Trophoblast cell (in vitro differentiated cells and primary cell): Measurements from ENCODE around the gene FRMPD4.
"Not testable (repeated sequence)": the region's sequence is repeated elsewhere in the genome, so short reads cannot be mapped to it uniquely, and the experiment has no call there.

Experiments
- DNase-seq, 2 donors: peaks; one replicate each; pipeline ENCODE4 v3.0.0-alpha.2; 2016
- H2AFZ ChIP-seq: 2 replicates; pipeline ENCODE4 v1.6.1; 2013; ENCODE audit warnings: low read length, moderate library complexity, mild to moderate bottlenecking; ENCODE audit not compliant: insufficient read depth, poor library complexity
- H2AK5ac ChIP-seq: 2 replicates; pipeline ENCODE4 v1.6.1; 2013; ENCODE audit warnings: mild to moderate bottlenecking, low read length
- H2BK120ac ChIP-seq: 2 replicates; pipeline ENCODE4 v1.6.1; 2013; ENCODE audit warnings: low read length, mild to moderate bottlenecking, moderate library complexity; ENCODE audit not compliant: insufficient read depth, poor library complexity
- H2BK12ac ChIP-seq: 2 replicates; pipeline ENCODE4 v1.6.1; 2013; ENCODE audit warnings: mild to moderate bottlenecking, low read length, moderate library complexity
- H2BK5ac ChIP-seq: 2 replicates; pipeline ENCODE4 v1.6.1; 2013; ENCODE audit warnings: low read length, low read depth, moderate library complexity, mild to moderate bottlenecking; ENCODE audit not compliant: poor library complexity
- H3K14ac ChIP-seq: 2 replicates; pipeline ENCODE4 v1.6.1; 2013; ENCODE audit warnings: mild to moderate bottlenecking, low read length
- H3K18ac ChIP-seq: 2 replicates; pipeline ENCODE4 v1.6.1; 2013; ENCODE audit warnings: mild to moderate bottlenecking, low read length
- H3K23ac ChIP-seq: 2 replicates; pipeline ENCODE4 v1.6.1; 2013; ENCODE audit warnings: low read length
- H3K27ac ChIP-seq: 2 replicates; pipeline ENCODE4 v1.5.1; 2013; ENCODE audit warnings: low read depth, mild to moderate bottlenecking, inconsistent platforms, low read length, moderate library complexity
- H3K27me3 ChIP-seq: 2 replicates; pipeline ENCODE4 v1.6.1; 2013; ENCODE audit warnings: inconsistent platforms, mild to moderate bottlenecking, low read length, moderate library complexity; ENCODE audit not compliant: insufficient read depth
- H3K36me3 ChIP-seq, 2 experiments: 1 replicate in 1 of 2; 2 replicates in 1 of 2; pipeline ENCODE4 v1.6.1; 2013; ENCODE audit warnings: low read length in 2 of 2, mild to moderate bottlenecking in 2 of 2, moderate library complexity in 1 of 2; ENCODE audit not compliant: insufficient read depth in 2 of 2, control insufficient read depth in 1 of 2
- H3K4ac ChIP-seq: 2 replicates; pipeline ENCODE4 v1.6.1; 2013; ENCODE audit warnings: low read depth, mild to moderate bottlenecking, low read length, moderate library complexity
- H3K4me1 ChIP-seq, 2 experiments: 1 replicate in 1 of 2; 2 replicates in 1 of 2; pipeline ENCODE4 v1.6.1; 2013; ENCODE audit warnings: low read length in 2 of 2, mild to moderate bottlenecking in 2 of 2, moderate library complexity in 1 of 2; ENCODE audit not compliant: insufficient read depth in 2 of 2, control insufficient read depth in 1 of 2
- H3K4me2 ChIP-seq: 2 replicates; pipeline ENCODE4 v1.6.1; 2013; ENCODE audit warnings: inconsistent platforms, mild to moderate bottlenecking, low read length, moderate library complexity
- H3K4me3 ChIP-seq: 2 replicates; pipeline ENCODE4 v1.5.1; 2013; ENCODE audit warnings: mild to moderate bottlenecking, low read depth, low read length, inconsistent platforms
- H3K79me1 ChIP-seq: one replicate; pipeline ENCODE4 v1.6.1; 2013; ENCODE audit warnings: low read length
- H3K79me2 ChIP-seq: 2 replicates; pipeline ENCODE4 v1.6.1; 2013; ENCODE audit warnings: low read length, mild to moderate bottlenecking; ENCODE audit not compliant: control insufficient read depth, insufficient read depth, poor library complexity
- H3K9ac ChIP-seq: 2 replicates; pipeline ENCODE4 v1.6.1; 2013; ENCODE audit warnings: mild to moderate bottlenecking, low read length
- H3K9me3 ChIP-seq: 2 replicates; pipeline ENCODE4 v1.6.1; 2013; ENCODE audit warnings: low read depth, mild to moderate bottlenecking, control low read depth, inconsistent platforms, low read length; ENCODE audit not compliant: insufficient read depth
- H4K12ac ChIP-seq: 2 replicates; pipeline ENCODE4 v1.6.1; 2013; ENCODE audit warnings: low read depth, mild to moderate bottlenecking, low read length, moderate library complexity
- H4K8ac ChIP-seq: 2 replicates; pipeline ENCODE4 v1.6.1; 2013; ENCODE audit warnings: low read depth, mild to moderate bottlenecking, low read length, moderate library complexity
- H4K91ac ChIP-seq: one replicate; pipeline ENCODE4 v1.6.1; 2013; ENCODE audit warnings: low read depth, mild to moderate bottlenecking, low read length, moderate library complexity
- WGBS: extraction: QIAGEN DNeasy Blood & Tissue Kit; methylation state at CpG from one replicate; pipeline ENCODE4 v1.1.7; 2013; ENCODE audit warnings: missing lambda C conversion rate; ENCODE audit not compliant: insufficient read length, insufficient coverage; ENCODE audit errors: extremely low coverage; 5-methylcytosine and 5-hydroxymethylcytosine counted together

The FRMPD4 gene

DNA sequence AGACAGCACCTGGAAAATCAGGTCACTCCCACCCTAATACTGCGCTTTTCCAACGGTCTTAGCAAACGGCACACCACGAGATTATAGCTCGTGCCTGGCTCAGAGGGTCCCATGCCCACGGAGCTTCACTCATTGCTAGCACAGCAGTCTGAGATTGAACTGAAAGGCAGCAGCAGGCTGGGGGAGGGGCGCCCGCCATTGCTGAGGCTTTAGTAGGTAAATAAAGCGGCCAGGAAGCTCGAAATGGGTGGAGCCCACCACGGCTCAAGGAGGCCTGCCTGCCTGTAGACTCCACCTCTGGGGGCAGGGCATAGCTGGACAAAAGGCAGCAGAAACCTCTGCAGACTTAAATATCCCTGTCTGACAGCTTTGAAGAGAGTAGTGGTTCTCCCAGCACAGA lies 399.8 kb downstream of the FRMPD4 start:
- H3K27me3 ChIP-seq, H3K4ac ChIP-seq, H3K36me3 ChIP-seq, H3K14ac ChIP-seq, H2BK120ac ChIP-seq, H3K79me2 ChIP-seq, DNase-seq, H2AFZ ChIP-seq, H3K4me1 ChIP-seq, H2AK5ac ChIP-seq, H3K79me1 ChIP-seq, H3K27ac ChIP-seq, H3K9me3 ChIP-seq, H3K23ac ChIP-seq, H2BK12ac ChIP-seq, H4K12ac ChIP-seq, H3K4me2 ChIP-seq, H4K91ac ChIP-seq, H4K8ac ChIP-seq, H3K4me3 ChIP-seq, H3K18ac ChIP-seq, H3K9ac ChIP-seq, H2BK5ac ChIP-seq: not testable (repeated sequence)
- WGBS, result no CpG with 5 or more reads among the region's 11 CpGs

DNA sequence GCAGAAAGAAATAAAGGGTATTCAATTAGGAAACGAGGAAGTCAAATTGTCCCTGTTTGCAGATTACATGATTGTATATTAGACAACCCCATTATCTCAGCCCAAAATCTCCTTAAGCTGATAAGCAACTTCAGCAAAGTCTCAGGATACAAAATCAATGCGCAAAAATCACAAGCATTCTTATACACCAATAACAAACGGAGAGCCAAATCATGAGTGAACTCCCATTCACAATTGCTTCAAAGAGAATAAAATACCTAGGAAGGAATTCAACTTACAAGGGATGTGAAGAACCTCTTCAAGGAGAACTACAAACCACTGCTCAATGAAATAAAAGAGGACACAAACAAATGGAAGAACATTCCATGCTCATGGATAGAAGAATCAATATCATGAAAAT lies 404.0 kb downstream of the FRMPD4 start:
- no CpG with 5 or more reads among the region's 3 CpGs for WGBS

DNA sequence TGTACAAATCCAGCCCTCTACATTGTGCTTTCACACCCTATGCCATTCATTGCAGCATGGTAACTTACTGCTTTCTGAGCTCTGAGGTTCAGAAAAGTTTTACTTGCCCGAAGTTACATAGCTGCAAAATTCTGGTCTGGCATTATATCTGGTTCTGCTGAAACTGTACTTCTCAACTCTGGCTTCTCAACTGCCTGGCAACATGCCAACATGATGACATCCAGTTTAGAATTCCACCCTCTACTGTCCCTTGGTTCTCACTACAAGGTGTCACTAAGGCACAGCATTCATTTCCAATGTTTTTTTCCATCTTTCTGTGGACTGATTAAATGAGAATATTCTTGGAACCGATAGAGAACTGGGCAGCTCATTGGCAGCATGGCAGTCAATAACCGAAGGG lies 410.1 kb downstream of the FRMPD4 start:
- Histone ChIP-seq H2BK120ac (no peak overlapping the region), H4K12ac (no peak overlapping the region), H3K9me3 (no peaks in the 10 kb centered on the region), H3K4me2 (no peak overlapping the region), H2AFZ (no peak overlapping the region), H3K27me3 (no peaks in the 10 kb centered on the region), H4K8ac (no peak overlapping the region), H3K18ac (no peak overlapping the region), H3K79me1 (no peaks in the 10 kb centered on the region), H3K23ac (no peak overlapping the region), H3K4ac (no peak overlapping the region), H3K27ac (no peak overlapping the region), H2BK5ac (no peak overlapping the region), H3K14ac (no peak overlapping the region), H3K36me3 (no peaks in the 10 kb centered on the region), H3K4me1 (no peaks in the 10 kb centered on the region), H3K4me3 (no peak overlapping the region), H2AK5ac (no peak overlapping the region), H3K9ac (no peak overlapping the region), H3K79me2 (no peaks in the 10 kb centered on the region), H4K91ac (no peak overlapping the region), H2BK12ac (no peak overlapping the region)
- whole genome bisulfite sequencing, result no CpG with 5 or more reads among the region's 3 CpGs
- DNase-seq, result no peak

More for the DNA sequence above, 404.0 kb downstream of the FRMPD4 start:
- not testable (repeated sequence) for H2BK120ac ChIP-seq, H3K9ac ChIP-seq, H3K79me2 ChIP-seq, H4K91ac ChIP-seq, H4K12ac ChIP-seq, H4K8ac ChIP-seq, H3K27me3 ChIP-seq, H3K14ac ChIP-seq, H3K4me1 ChIP-seq, H3K18ac ChIP-seq, H3K4ac ChIP-seq, H3K23ac ChIP-seq, H2BK12ac ChIP-seq, H3K27ac ChIP-seq, H2AFZ ChIP-seq, H2BK5ac ChIP-seq, H3K4me3 ChIP-seq, H2AK5ac ChIP-seq, H3K9me3 ChIP-seq, H3K4me2 ChIP-seq, H3K79me1 ChIP-seq, H3K36me3 ChIP-seq
- peak in 1 of 2 donors; percentile 14 for DNase-seq

DNA sequence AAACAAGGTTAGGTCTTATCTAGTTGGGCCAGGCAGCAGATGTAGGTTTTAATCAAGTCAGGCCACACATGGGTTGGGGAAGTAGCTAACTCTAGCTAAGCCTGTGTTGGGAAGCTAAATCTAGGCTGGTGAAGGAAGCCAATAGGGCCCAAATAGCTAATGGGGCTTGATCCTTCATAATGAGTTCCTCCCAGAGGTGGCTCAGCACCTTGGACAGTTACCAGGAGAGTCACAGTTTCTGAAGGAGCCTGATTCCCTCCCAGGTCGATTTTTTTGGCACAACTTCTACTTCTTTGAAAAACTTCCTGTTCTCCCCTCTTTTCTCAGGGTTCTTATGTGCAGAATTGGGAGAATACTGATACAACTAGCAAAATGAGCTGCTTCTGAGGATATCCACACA lies 410.5 kb downstream of the FRMPD4 start:
- Histone ChIP-seq H4K91ac (no peak overlapping the region), H2AK5ac (no peak overlapping the region), H2BK120ac (no peak overlapping the region), H2BK12ac (no peak overlapping the region), H3K14ac (no peak overlapping the region), H3K18ac (no peak overlapping the region), H3K27ac (no peak overlapping the region), H3K4me1 (no peaks in the 10 kb centered on the region), H3K9me3 (no peaks in the 10 kb centered on the region), H3K4me2 (no peak overlapping the region), H2BK5ac (no peak overlapping the region), H2AFZ (no peak overlapping the region), H4K12ac (no peak overlapping the region), H4K8ac (no peak overlapping the region), H3K4me3 (no peak overlapping the region), H3K79me1 (no peaks in the 10 kb centered on the region), H3K79me2 (no peaks in the 10 kb centered on the region), H3K27me3 (no peaks in the 10 kb centered on the region), H3K23ac (no peak overlapping the region), H3K4ac (no peak overlapping the region), H3K36me3 (no peaks in the 10 kb centered on the region), H3K9ac (no peak overlapping the region)
- WGBS, result no CpG with 5 or more reads among the region's 1 CpG
- DNase-seq, result peak in 1 of 2 donors; percentile 43
